MM.1S (cell line): ENCODE measurements around the gene MS4A12.
"Not testable (repeated sequence)": the region's sequence is repeated elsewhere in the genome, so short reads cannot be mapped to it uniquely, and the experiment has no call there.

Experiments
- DNase-seq: peaks from one replicate; pipeline ENCODE4 v3.0.0-alpha.2; 2015
- H2AFZ ChIP-seq: fragments of 300-600 bp; sonication (generic); 2 replicates; pipeline ENCODE4 v1.6.0; 2016; ENCODE audit warnings: antibody characterized with exemption, low read length
- H3F3A ChIP-seq: fragments of 300-600 bp; sonication (generic); 2 replicates; pipeline ENCODE4 v1.6.1; 2016; ENCODE audit warnings: mild to moderate bottlenecking, antibody characterized with exemption, low read length, moderate library complexity, mixed read lengths; ENCODE audit not compliant: insufficient read depth
- H3K27ac ChIP-seq: fragments of 300-600 bp; sonication (generic); 2 replicates; pipeline ENCODE4 v1.5.1; 2016; ENCODE audit warnings: mild to moderate bottlenecking, low read length
- H3K27me3 ChIP-seq: fragments of 300-600 bp; sonication (generic); replicated peaks from 2 replicates; pipeline ENCODE4 v1.6.0; 2016; ENCODE audit warnings: low read length; ENCODE audit not compliant: insufficient read depth
- H3K36me3 ChIP-seq: fragments of 300-600 bp; sonication (generic); replicated peaks from 2 replicates; pipeline ENCODE4 v1.6.1; 2016; ENCODE audit warnings: mild to moderate bottlenecking, low read length, mixed read lengths; ENCODE audit not compliant: insufficient read depth
- H3K4me1 ChIP-seq: fragments of 300-600 bp; sonication (generic); 2 replicates; pipeline ENCODE4 v1.6.1; 2016; ENCODE audit warnings: low read length, mixed read lengths
- H3K4me2 ChIP-seq: fragments of 300-600 bp; sonication (generic); 2 replicates; pipeline ENCODE4 v1.6.0; 2016; ENCODE audit warnings: low read depth, low read length
- H3K4me3 ChIP-seq: fragments of 300-600 bp; sonication (generic); 2 replicates; pipeline ENCODE4 v1.5.1; 2016; ENCODE audit warnings: low read length, mixed read lengths
- H3K79me2 ChIP-seq: fragments of 300-600 bp; sonication (generic); 2 replicates; pipeline ENCODE4 v1.6.1; 2016; ENCODE audit warnings: mixed run types, low read length, mixed read lengths
- H3K9ac ChIP-seq: fragments of 300-600 bp; sonication (generic); 2 replicates; pipeline ENCODE4 v1.6.1; 2016; ENCODE audit warnings: low read length, mixed read lengths
- H3K9me2 ChIP-seq: fragments of 300-600 bp; sonication (generic); replicated peaks from 2 replicates; pipeline ENCODE4 v1.6.1; 2016; ENCODE audit warnings: mild to moderate bottlenecking, low read length, mixed read lengths; ENCODE audit not compliant: insufficient read depth
- H3K9me3 ChIP-seq: fragments of 300-600 bp; sonication (generic); replicated peaks from 2 replicates; pipeline ENCODE4 v1.6.1; 2016; ENCODE audit warnings: mild to moderate bottlenecking, low read length, mixed read lengths; ENCODE audit not compliant: insufficient read depth
- H4K20me1 ChIP-seq: fragments of 300-600 bp; sonication (generic); 2 replicates; pipeline ENCODE4 v1.6.1; 2016; ENCODE audit warnings: mild to moderate bottlenecking, low read length, moderate library complexity, mixed read lengths; ENCODE audit not compliant: insufficient read depth
- EZH2 ChIP-seq: fragments of 300-600 bp; sonication (generic); optimal IDR thresholded peaks from 2 replicates; pipeline ENCODE3; 2017; ENCODE audit warnings: low read depth, mild to moderate bottlenecking, antibody characterized with exemption, low read length, mixed read lengths
- EZH2phosphoT487 ChIP-seq: fragments of 300-600 bp; sonication (generic); IDR thresholded peaks from 2 replicates; pipeline ENCODE4 v1.6.1; 2018; ENCODE audit warnings: antibody characterized with exemption, low read length
- TF ChIP-seq, protein P1 (sequence below): fragments of 300-600 bp; sonication (generic); IDR thresholded peaks from 2 replicates; pipeline ENCODE4 v1.5.1; 2016; ENCODE audit warnings: antibody characterized with exemption, low read length, mixed read lengths

MS4A12 gene

GRCh38 chr11:60502221-60502775 lies 9.7 kb downstream of the MS4A12 start:
- H3K4me3 ChIP-seq = no peak overlapping the region
- peaks cover 35% of the 10 kb centered on the region for H3K4me1 ChIP-seq
- no peaks in the 10 kb centered on the region for H3K36me3 ChIP-seq
- TF ChIP-seq EZH2phosphoT487 (no peak), EZH2 (no peak)
- TF ChIP-seq, protein P1, sequence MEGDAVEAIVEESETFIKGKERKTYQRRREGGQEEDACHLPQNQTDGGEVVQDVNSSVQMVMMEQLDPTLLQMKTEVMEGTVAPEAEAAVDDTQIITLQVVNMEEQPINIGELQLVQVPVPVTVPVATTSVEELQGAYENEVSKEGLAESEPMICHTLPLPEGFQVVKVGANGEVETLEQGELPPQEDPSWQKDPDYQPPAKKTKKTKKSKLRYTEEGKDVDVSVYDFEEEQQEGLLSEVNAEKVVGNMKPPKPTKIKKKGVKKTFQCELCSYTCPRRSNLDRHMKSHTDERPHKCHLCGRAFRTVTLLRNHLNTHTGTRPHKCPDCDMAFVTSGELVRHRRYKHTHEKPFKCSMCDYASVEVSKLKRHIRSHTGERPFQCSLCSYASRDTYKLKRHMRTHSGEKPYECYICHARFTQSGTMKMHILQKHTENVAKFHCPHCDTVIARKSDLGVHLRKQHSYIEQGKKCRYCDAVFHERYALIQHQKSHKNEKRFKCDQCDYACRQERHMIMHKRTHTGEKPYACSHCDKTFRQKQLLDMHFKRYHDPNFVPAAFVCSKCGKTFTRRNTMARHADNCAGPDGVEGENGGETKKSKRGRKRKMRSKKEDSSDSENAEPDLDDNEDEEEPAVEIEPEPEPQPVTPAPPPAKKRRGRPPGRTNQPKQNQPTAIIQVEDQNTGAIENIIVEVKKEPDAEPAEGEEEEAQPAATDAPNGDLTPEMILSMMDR = no peak
- H3K9ac ChIP-seq = no peak overlapping the region
- H3K79me2 ChIP-seq = no peaks in the 10 kb centered on the region
- no peak overlapping the region for H3K4me2 ChIP-seq
- no peak overlapping the region for H3K27ac ChIP-seq
- no peak for DNase-seq
- no peaks in the 10 kb centered on the region for H3K9me2 ChIP-seq
- no peaks in the 10 kb centered on the region for H4K20me1 ChIP-seq
- peaks cover 18% of the 10 kb centered on the region for H3F3A ChIP-seq
- no peaks in the 10 kb centered on the region for H3K9me3 ChIP-seq
- no peak overlapping the region for H2AFZ ChIP-seq
- no peaks in the 10 kb centered on the region for H3K27me3 ChIP-seq

DNA sequence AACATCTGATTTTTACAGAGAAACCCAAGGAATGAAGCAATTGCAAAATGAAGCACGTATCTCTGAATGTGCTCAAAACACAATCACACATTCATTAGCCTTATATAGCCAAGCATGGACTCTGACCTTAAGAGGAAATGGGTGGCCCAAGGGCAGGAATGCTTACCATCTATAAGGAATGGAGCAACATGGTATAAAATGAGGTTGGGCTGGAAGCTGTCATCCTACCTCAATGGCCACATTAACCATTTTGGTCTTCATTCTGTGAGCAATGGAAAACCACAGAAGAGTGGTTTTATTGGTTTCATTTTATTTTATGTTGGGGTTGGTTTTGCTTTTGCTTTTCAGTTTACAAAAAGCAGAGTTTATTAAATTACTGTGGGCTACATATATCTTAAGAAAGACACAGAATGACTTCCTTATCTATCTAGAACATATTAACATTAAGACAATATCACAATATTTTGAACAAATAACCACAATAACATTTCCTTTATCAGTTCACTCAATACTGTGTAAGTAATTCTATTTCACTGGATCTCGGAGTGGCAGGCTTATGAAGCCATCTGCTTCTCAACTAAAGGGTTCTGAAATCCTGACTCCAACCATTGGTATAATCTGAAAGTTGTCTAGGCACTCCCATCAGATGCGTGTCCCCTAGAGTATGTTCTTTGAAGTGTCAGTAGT lies 11.8 kb downstream of the MS4A12 start:
- H3K9me2 ChIP-seq = no peaks in the 10 kb centered on the region
- H3K27me3 ChIP-seq = no peaks in the 10 kb centered on the region
- TF ChIP-seq, protein P1 = no peak
- TF ChIP-seq EZH2phosphoT487 (no peak), EZH2 (no peak)
- 0 out of 2 replicates have a peak overlapping the region, but pooled peaks have one; percentile 4 for H2AFZ ChIP-seq
- no peaks in the 10 kb centered on the region for H3K9me3 ChIP-seq
- H3K4me1 ChIP-seq = peaks cover 16% of the 10 kb centered on the region
- H3K4me2 ChIP-seq = peak overlapping the region; percentile 17
- H4K20me1 ChIP-seq = no peaks in the 10 kb centered on the region
- peaks cover 3% of the 10 kb centered on the region for H3F3A ChIP-seq
- H3K4me3 ChIP-seq = no peak overlapping the region
- DNase-seq = peak; percentile 70
- H3K9ac ChIP-seq = no peak overlapping the region
- no peaks in the 10 kb centered on the region for H3K36me3 ChIP-seq
- H3K27ac ChIP-seq = peak overlapping the region; percentile 12; the same call in 1 of the 2 replicates
- no peaks in the 10 kb centered on the region for H3K79me2 ChIP-seq

- H3K36me3 ChIP-seq, H3K9me3 ChIP-seq, H3K79me2 ChIP-seq, H3K27me3 ChIP-seq, H3K4me1 ChIP-seq, DNase-seq, H3K9ac ChIP-seq, H4K20me1 ChIP-seq, H3K27ac ChIP-seq, H3K4me3 ChIP-seq, H3K9me2 ChIP-seq, H3K4me2 ChIP-seq, H3F3A ChIP-seq, H2AFZ ChIP-seq: not testable (repeated sequence)
These were observed 17.0 kb downstream of the MS4A12 start for GRCh38 chr11:60509609-60510008.

DNA sequence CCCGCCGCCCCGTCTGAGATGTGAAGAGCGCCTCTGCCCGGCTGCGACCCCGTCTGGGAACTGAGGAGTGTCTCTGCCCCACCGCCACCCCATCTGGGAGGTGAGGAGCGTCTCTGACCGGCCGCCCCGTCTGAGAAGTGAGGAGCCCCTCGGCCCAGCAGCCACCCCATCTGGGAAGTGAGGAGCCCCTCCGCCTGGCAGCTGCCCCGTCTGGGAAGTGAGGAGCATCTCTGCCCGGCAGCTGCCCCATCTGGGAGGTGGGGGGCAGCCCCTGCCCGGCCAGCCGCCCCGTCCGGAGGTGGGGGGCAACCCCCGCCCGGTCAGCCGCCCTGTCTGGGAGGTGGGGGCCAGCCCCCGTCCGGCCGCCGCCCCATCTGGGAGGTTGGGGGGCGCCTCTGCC lies 17.6 kb downstream of the MS4A12 start:
- H3K9me2 ChIP-seq = not testable (repeated sequence)

More for the DNA sequence above, 17.6 kb downstream of the MS4A12 start:
- H3K9ac ChIP-seq, H3K4me3 ChIP-seq, H3K4me2 ChIP-seq, H3K9me3 ChIP-seq, H3K27me3 ChIP-seq, H3K36me3 ChIP-seq, H3K79me2 ChIP-seq, H4K20me1 ChIP-seq, H2AFZ ChIP-seq, H3K27ac ChIP-seq, DNase-seq, H3F3A ChIP-seq, H3K4me1 ChIP-seq: not testable (repeated sequence)
